ENCODE measurements around the gene SLC25A44.

Gene SLC25A44

DNA sequence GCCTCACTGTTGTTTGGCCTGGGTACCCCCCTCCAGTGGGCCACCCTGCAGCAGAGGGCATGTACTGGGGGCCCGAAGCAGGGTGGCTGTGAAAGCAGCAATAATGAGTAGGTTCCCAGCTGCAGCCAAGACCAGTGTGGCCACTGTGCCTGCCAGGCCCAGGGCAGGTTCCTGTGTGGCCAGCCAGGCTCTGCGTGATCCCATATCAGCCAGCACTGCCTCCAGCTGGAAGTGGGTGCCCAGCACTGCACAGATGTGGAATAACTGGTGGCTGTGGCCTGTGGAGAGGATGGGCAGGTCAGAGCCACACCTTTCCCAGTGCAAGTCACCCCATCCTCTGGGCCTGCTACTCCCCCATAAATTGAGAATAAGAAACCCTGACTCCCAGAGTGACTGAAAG is 50.2 kb downstream of the SLC25A44 start:
- no peak for DNase-seq

DNA sequence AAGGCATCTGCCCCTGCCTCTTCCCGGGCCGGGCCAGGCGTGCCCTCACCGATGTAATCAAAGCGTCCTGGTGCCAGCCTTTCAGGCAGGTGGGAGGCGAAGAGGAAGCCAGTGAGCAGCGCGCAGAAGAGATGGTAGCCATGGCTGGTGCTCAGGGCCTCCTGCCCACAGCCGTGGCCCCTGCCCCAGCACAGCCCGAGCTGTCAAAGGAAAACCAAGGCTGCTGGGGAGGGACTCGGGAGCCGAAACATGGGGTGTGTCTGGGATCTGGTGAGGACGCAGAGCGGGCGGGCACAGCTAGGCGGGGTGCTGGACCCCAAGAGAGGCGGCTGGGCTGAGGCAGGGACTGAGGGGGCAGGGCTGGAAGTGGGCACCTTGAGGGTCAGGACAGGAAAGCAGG is 50.8 kb downstream of the SLC25A44 start:
- DNase-seq: no peak

- DNase-seq: peak; percentile 26
These were observed 51.7 kb downstream of the SLC25A44 start for GRCh38 chr1:156245451-156246232.

DNA sequence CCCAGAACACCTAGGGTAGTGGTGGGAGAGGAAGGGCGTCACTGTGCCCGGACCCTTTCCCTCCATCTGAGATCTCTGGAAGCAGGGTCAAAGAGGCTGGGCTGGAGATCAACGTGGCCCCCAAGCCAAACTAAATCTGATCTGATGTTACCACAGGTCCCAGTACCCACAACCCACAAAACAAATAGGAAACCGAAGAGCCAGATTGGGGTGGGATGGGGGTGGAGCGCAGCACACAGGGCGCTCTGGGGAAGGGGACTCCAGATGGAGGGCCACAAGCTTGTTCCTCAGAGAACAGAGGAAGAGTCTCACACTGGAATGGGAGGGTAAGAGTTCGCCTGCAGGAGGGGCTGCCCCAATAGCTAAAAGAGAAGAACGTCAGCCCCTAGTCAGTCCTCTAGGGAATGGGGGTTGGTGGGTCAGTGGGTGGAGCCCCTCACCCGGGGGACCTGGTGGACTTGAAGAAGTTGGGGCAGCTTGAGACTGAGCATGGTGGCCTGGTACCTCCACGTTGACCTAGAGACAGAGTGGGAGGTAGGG is 52.4 kb downstream of the SLC25A44 start:
- no peak for DNase-seq

DNA sequence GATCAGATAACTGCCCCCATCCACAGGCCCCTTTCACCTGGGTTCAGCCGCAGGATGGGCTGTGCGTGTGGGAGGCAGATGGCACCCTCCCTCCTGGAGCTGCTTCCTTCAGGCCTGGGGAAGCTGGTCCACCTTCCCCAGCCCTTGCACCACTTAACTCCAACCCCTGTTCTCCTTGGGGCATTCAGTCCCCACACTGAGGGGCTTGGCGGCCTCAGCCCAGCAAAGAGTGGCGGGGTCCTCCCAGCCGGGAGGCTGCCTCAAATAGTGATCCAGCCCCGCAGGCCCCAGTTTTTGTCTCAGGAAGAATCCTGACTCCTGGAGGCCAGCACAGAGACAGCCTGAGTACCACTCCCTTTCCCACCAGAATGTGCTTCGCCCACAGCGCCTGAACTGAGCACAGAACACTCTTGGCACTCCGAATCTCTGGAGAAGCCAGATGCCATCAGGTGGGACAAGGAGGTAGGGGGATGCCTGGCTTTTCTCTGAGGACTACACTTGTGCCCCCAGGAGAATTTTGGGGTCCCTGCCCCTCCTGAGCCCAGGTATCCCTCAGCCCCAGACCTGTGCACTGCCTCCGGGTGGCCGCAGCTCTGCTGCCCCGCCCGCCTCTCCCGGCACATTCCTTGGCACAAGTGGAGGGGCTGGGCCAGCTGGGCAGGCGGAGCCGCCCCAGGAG is 53.0 kb downstream of the SLC25A44 start:
- no peak for DNase-seq

- no peak for DNase-seq
These were observed 53.8 kb downstream of the SLC25A44 start, which contains the start of gene PAQR6 for GRCh38 chr1:156247460-156248322. PAQR6 (minus strand) TSS chr1:156248056; CDS start chr1:156246731, 1,325 bp downstream.

DNA sequence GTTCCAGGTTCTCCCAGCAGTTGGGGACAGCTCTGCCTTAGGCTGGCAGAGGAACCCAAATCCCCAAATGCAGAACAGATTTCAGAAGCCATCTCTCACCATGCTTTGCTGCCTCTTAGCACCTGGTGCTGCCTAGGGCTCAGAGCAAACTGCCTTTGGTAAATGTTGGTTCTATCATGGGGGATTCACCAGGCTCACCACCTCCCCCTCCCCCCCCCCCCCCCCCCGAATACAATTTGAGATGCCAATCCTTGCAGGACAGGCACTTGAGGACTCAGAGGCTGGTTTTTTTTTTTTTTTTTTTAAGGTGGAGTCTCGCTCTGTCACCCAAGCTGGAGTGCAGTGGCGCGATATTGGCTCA is 54.4 kb downstream of the SLC25A44 start:
- no peak for DNase-seq

- no peak for DNase-seq
These were observed 55.7 kb downstream of the SLC25A44 start for GRCh38 chr1:156249593-156249992.

GRCh38 chr1:156251527-156251926 is 57.6 kb downstream of the SLC25A44 start:
- no peak for DNase-seq

DNA sequence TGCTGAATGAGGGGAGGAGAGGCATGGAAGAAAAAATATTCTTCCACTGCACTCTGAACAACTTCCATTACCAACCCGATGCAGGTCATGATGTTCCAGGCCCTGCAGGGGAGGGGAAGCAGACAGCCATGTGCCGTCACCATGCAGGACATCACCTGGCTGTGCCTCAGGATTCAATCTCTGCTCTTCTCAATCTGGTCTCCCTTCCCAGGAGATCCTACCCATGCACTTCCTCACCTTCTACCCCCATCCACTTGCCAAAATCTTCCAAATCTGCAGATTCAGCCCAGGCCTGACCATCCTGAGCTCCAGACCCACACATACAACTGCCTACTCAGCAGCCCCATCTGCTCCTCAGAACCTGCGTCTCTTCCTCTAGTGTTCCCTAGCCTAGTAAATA is 59.7 kb downstream of the SLC25A44 start:
- no peak for DNase-seq

DNA sequence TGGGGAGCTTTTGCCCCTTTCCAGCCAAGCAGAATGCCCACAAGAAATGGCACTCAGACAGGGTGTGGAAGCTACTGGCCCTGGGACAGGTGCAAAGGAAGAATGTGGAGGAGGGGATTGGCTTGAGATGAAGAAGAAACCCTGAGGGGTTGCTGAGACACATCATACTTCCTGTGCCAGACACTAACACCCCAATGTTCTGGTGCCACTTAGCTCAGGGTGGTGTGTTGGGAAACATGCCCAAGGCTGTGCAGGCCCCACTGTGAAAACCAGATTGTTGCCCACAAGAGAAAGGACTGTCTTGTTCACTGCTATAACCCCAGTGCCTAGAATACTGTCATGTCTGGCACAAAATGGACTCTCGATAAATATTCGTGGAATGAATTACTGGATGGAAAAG is 63.8 kb downstream of the SLC25A44 start:
- DNase-seq: no peak

GRCh38 chr1:156258859-156259258 is 65.0 kb downstream of the SLC25A44 start:
- DNase-seq: no peak

DNA sequence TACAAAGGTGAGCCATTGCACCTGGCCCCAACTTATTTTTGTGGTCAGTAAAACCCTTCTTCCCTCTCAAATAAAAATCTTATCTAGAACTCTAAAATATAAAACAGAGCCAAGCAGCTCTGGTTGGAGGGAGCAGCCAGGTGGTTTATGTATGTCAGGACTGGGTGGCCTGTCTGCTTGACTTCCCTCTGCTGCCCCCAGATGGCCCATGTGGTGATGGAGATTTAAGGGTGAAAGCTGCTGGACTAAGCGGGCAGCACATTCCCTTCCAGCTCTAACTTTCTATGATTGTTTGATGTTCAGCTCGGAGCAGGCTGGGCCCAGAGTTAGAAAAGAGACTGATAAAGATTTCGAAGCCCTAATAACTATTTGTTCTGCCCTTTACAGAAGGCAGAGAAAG is 65.9 kb downstream of the SLC25A44 start:
- no peak for DNase-seq

- DNase-seq: no peak
These were observed 67.0 kb downstream of the SLC25A44 start for GRCh38 chr1:156260896-156261295.
